HCT116 (cell line): ENCODE data around the gene HHAT.

Source experiments
- CBX3 ChIP-seq: IDR thresholded peaks from 2 replicates; pipeline ENCODE4 v1.6.1; 2012; ENCODE audit warnings: low read depth
- CTCF ChIP-seq, 3 experiments: fragments of 200-600 bp in 1 of 3; sonication (generic) in 1 of 3; IDR thresholded peaks in 2 of 3; conservative IDR thresholded peaks in 1 of 3; 2 replicates each; pipeline ENCODE4 v1.5.1; 2012 to 2017; ENCODE audit warnings: low read depth in 2 of 3, low read length in 2 of 3, antibody characterized with exemption in 1 of 3, borderline replicate concordance in 1 of 3, control low read depth in 1 of 3, mild to moderate bottlenecking in 1 of 3, mixed read lengths in 1 of 3, mixed run types in 1 of 3, moderate library complexity in 1 of 3; ENCODE audit not compliant: insufficient read depth in 1 of 3
- EGR1 ChIP-seq: IDR thresholded peaks from 2 replicates; pipeline ENCODE4 v1.6.1; 2012; ENCODE audit warnings: low read depth
- EZH2 ChIP-seq: fragments of 200-600 bp; sonication (generic); IDR thresholded peaks from 2 replicates; pipeline ENCODE4 v1.6.1; 2017; ENCODE audit warnings: antibody characterized with exemption, mixed run types
- EZH2phosphoT487 ChIP-seq: fragments of 200-600 bp; IDR thresholded peaks from 2 replicates; pipeline ENCODE4 v1.6.1; 2018; ENCODE audit warnings: antibody characterized with exemption, borderline replicate concordance
- JUND ChIP-seq: IDR thresholded peaks from 2 replicates; pipeline ENCODE4 v1.6.1; 2012
- POLR2A ChIP-seq: IDR thresholded peaks from 2 replicates; pipeline ENCODE4 v1.7.0; 2011; ENCODE audit warnings: borderline replicate concordance; ENCODE audit not compliant: insufficient read depth, insufficient read length; ENCODE audit errors: extremely low read depth
- POLR2AphosphoS5 ChIP-seq: IDR thresholded peaks from 2 replicates; pipeline ENCODE4 v1.6.1; 2011; ENCODE audit warnings: mild to moderate bottlenecking, low read depth, low read length, moderate library complexity
- RAD21 ChIP-seq: IDR thresholded peaks from 2 replicates; pipeline ENCODE4 v1.6.1; 2012; ENCODE audit warnings: low read depth, mild to moderate bottlenecking
- SP1 ChIP-seq: IDR thresholded peaks from 2 replicates; pipeline ENCODE4 v1.6.1; 2012; ENCODE audit warnings: low read depth
- SRF ChIP-seq: IDR thresholded peaks from 2 replicates; pipeline ENCODE4 v1.6.1; 2012; ENCODE audit warnings: low read depth
- TCF7L2 ChIP-seq: IDR thresholded peaks from 2 replicates; pipeline ENCODE4 v1.7.0; 2011; ENCODE audit warnings: borderline replicate concordance, inconsistent platforms; ENCODE audit not compliant: insufficient read depth, insufficient read length; ENCODE audit errors: extremely low read depth
- YY1 ChIP-seq: IDR thresholded peaks from 2 replicates; pipeline ENCODE4 v1.6.1; 2011; ENCODE audit warnings: low read length, low read depth, moderate library complexity, mild to moderate bottlenecking; ENCODE audit not compliant: insufficient replicate concordance; ENCODE audit errors: extremely low read depth
- ZNF274 ChIP-seq: fragments of 200-500 bp; sonication (Bioruptor generic); IDR thresholded peaks from 2 replicates; pipeline ENCODE4 v1.6.1; 2014; ENCODE audit warnings: mild to moderate bottlenecking, low read depth, low read length, inconsistent platforms

- TF ChIP-seq POLR2A (no peak), CTCF (IDR thresholded peaks at IDR 0.05 in 2 of 3, conservative IDR thresholded peaks at IDR 0.05 in 1 of 3; ENCODE audit: borderline replicate concordance in 1 of 3, insufficient read depth in 1 of 3, low read depth in 2 of 3, low read length in 2 of 3) (peak; percentile 86 to 89 (median 88)), YY1 (peak; percentile 28), RAD21 (peak; percentile 88), CBX3 (no peak), ZNF274 (no peak), SP1 (no peak), JUND (no peak), TCF7L2 (no peak), EZH2 (no peak), POLR2AphosphoS5 (no peak), EZH2phosphoT487 (no peak), SRF (no peak), EGR1 (no peak)
Measured at GRCh38 chr1:210400043-210400840, 71.5 kb downstream of the HHAT start.
